GM19455 (cell line): ENCODE results near the gene CMIP.
"Not testable (repeated sequence)": the region's sequence is repeated elsewhere in the genome, so short reads cannot be mapped to it uniquely, and the experiment has no call there.

ENCODE experiments used
- ATAC-seq: cut with Tn5 transposase; IDR thresholded peaks from one replicate; pipeline ENCODE4 v1.9.1; 2021; ENCODE audit not compliant: unreplicated experiment

Gene CMIP

GRCh38 chr16:81421126-81421525, 23.5 kb upstream of the CMIP start:
- no peak for ATAC-seq

- ATAC-seq, result no peak
These were observed 23.1 kb upstream of the CMIP start for GRCh38 chr16:81421536-81421935.

- not testable (repeated sequence) for ATAC-seq
These were observed 22.5 kb upstream of the CMIP start for GRCh38 chr16:81422153-81422552.

GRCh38 chr16:81424771-81425170, 19.8 kb upstream of the CMIP start:
- ATAC-seq, result no peak

- ATAC-seq, result no peak
These were observed 17.4 kb upstream of the CMIP start for GRCh38 chr16:81427219-81427618.

- no peak for ATAC-seq
These were observed 15.5 kb upstream of the CMIP start for GRCh38 chr16:81429045-81429521.

GRCh38 chr16:81431554-81432353, 12.9 kb upstream of the CMIP start:
- no peak for ATAC-seq

GRCh38 chr16:81432937-81433557, 11.6 kb upstream of the CMIP start:
- ATAC-seq, result peak; percentile 52

GRCh38 chr16:81435103-81435502, 9.5 kb upstream of the CMIP start:
- ATAC-seq, result no peak

- ATAC-seq, result no peak
These were observed 9.0 kb upstream of the CMIP start for GRCh38 chr16:81435567-81435966.

GRCh38 chr16:81436386-81436785, 8.2 kb upstream of the CMIP start:
- ATAC-seq, result no peak

- no peak for ATAC-seq
These were observed 6.7 kb upstream of the CMIP start for GRCh38 chr16:81437865-81438264.

GRCh38 chr16:81440888-81441761, 3.5 kb upstream of the CMIP start:
- ATAC-seq, result no peak

- no peak for ATAC-seq
These were observed 2.2 kb upstream of the CMIP start for GRCh38 chr16:81442220-81442915.

- no peak for ATAC-seq
These were observed 1.5 kb upstream of the CMIP start for GRCh38 chr16:81442916-81443687.

GRCh38 chr16:81443688-81444447, 740 bp upstream of the CMIP start:
- no peak for ATAC-seq

- ATAC-seq, result peak; percentile 48
These were observed 744 bp downstream of the CMIP start for GRCh38 chr16:81445143-81445961.
